CD4-positive, alpha-beta T cell treated with Interleukin-4 for 4 hours (primary cell): ENCODE measurements around the gene SLC9A8.
A peak's percentile ranks its signal among the peaks of the same experiment; 100 is the strongest.

Experiments
- DNase-seq: peaks from one replicate; pipeline ENCODE4 v3.0.0-alpha.2; 2020

Gene SLC9A8

DNA sequence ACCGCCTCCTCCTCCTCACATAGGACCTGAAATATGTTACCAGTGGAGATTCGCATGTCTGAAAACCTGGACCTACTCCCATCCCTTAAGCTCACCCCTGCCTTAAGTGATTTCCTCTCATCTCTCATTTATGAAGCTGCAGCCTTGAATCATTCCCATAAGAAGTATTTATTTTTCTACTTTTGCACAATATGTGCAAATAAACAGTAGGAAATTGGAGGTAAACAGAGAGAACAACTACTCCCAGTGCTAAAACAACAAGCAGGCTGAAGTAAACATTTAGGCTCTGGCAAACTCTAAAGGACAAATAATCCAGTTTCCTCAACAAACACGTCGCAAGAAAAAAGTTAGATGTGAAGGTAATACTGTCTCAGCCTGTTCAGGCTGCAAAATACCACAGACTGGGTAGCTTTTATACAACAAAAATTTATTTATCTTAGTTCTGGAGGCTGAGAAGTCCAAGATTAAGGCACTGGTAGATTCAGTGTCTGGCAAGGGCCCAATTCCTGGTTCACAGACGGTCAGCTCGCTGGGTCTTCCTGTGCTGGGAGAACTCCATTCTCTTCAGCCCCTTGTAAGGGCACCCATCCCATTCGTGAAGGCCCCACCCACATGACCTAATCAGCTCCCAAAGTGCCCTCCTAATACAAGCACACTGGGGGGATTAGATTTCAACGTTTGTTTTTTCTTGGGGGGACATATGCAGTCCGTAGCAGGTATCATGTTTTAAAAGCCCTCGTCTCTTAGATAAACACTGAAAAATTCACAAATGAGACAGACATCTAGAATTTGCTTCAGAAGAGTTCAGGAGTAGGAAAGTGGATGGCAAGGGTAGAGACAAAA lies 87.1 kb downstream of the SLC9A8 start:
- no peak for DNase-seq

DNA sequence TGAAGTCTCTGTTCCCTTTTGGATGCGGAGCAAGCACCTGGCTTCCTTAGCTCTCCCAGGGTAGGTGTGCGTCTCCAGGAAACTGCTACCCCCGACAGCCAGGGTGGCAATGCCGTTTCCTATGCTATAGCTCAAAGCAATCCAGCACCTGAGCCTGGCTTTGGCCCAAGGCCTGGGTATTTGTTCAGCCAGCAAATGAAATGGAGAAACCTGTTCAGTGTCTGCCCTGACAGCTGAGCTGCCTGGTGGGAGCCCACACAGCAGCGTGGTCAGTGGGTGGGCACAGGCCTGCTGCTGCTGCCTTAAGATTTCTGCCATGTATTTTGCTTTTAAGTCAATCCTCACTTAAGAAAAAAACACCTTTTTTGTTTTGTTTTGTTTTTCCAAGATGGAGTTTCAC lies 89.0 kb downstream of the SLC9A8 start:
- DNase-seq = no peak

DNA sequence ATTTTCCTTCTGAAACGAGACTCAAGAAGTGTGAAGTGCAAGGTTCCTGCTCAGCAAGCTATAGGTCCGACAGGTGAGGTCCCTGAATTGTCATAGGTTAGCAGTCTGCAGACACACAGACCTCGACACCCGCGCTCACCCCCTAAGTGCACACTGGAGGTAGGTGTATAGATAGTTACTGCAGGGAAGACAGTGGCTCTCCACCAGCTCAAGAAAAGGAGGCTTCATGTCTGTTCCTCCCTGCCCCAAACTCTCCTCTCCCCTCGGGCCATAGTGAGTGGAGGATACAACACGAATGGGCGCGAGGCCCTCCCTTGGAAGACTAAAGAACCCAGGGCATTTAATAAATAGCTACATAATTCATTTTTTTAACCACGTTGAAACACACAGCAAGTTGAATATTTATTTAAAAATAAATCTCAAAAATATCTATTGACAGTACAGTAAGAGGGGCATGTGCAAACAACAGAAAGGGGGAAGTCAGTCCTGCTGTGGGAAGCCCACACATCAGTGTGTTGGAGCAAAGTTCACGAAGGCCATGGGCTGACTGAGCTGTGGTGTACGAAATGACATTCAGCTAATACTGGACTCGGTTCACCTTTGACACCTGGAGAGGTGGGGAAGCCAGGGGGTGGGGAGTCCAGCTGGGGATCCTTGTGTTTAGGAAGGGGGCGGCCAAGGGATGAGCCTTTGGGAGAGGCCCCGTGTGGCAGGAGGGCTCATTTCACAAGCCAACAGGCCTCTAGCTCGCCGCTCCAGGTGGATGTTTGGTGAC lies 92.0 kb downstream of the SLC9A8 start:
- DNase-seq = no peak

DNA sequence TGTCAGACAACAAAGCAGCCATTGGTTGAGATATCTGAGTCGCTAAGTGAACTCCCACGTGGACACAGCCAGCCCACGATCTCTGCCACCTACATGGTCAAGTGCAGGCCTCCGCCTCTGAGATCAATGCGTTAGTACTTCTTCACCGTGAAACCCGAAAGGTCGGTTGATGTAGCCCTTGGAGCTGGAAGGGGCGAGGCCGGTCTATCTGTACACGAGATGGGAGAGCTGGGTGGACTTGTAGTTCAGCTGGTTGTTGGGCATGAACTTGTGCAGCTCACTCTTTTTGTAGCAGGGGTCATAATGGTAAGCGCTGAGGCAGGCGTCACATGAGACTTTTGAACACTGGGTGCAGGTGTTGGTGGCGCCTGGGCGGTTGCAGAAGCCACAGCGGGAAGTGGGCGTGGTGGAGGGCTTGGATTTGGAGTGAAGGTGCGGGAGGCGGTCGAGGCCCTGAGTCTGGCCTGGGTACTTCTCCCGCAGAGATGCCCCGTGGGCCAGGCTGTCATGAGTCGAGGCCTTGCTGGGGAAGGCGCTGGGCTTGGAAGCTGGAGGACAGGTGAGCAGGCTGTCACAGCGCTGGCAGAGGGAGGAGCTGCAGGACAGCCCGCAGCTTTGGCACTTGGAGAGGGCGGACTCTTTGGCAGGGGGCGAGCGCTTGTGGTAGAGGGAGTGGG lies 92.9 kb downstream of the SLC9A8 start:
- DNase-seq = no peak

DNA sequence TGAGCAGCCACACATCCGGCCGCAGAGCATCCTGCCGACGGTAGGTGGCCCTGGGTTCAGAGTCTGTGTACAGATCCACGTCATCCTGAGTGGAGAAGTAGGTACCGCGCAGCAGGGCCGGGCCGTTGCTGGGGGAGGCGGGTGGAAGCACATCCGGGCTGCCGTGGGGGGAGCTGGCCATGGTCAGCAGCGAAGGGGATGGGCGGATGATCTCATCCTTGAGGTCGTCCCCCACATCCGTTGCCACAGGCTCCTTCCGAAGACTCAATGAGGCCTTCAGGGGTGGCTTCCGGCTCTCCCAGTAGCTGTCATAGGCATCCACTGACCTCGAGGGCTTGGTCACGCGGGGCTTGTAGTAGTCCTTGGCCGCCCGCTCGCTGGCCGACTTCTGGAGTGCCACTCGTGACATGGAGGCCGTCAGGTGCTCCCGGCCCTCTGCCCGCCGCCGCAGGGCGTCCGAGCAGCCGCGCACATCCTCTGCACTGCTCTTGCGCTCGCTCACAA lies 93.5 kb downstream of the SLC9A8 start:
- no peak for DNase-seq

DNA sequence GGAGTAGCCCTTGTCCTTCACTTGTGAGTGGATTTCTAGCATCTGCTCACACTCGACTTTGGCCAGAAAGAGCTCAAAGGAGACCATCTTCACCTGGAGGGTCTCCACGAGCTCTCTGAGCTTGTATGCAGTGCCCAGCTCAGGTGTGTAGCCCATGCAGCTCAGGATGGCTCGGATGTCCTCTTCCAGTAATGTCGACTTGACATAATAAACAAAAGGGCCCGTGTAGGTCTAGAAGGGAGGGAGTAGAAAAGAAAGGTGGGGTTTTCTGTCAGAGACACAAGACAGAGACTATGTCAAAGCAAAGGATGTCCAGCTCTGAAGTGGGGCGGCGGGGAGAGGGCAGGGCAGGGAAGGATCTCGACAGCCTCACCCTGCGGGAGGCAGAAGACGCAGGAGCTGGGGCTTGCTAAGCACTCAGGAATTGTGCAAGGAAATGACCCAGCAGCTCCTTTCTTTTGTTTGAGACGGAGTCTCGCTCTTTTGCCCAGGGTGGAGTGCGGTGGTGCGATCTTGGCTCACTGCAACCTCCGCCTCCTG lies 94.1 kb downstream of the SLC9A8 start:
- DNase-seq = no peak

DNA sequence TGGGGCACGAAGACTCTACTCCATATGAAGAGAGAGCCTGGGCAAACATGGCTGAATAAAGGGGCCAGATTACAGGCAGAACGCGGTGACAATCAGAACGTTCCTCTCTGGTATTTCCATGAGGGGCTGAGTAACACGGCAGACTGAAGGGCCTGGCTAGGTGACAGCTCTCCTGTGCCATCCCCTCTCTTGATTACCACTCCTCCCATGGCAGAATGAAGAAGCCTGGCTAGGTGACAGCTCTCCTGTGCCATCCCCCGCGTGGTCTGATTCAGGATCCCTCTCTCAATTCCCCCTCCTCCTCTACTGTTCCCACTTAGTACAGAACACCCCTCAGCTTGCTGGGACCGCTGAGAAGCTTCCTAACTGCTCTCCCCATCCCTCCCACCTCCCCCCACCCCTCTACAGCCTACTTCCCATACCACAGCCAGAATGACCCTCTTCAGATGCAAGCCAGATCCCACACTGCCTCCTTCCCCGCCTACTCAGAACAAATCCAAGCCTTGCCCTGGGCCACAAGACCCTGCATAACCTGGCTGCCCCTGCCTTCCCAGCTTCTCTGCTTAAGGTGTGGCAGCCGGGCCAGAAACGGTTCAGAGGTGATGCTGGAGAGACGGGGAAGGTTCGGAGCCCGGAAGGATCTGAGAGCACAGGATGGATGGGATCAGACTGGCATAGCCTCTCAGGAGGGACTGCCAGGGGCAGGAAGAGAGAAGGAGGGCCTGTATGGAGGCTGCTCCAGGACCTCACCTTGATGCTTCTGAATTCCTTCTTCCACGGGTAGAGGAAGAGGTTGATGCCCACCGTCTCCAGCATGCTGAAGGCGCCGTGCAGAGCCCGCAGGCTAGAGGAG lies 95.0 kb downstream of the SLC9A8 start:
- no peak for DNase-seq

DNA sequence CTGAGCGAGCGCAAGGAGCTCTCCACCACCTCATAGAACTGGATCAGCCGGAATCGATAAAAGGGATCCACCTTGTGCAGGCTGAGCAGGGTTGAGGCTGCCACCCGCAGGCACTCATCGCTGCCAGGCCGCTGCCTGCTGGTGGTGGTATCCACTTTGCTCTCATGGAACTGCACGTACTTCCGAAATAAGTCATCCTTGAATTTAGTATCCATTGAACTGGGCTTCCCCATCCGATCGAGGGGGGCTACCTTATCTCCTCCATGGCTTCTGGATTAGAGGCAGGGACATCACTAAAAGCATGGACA lies 95.6 kb downstream of the SLC9A8 start:
- no peak for DNase-seq

DNA sequence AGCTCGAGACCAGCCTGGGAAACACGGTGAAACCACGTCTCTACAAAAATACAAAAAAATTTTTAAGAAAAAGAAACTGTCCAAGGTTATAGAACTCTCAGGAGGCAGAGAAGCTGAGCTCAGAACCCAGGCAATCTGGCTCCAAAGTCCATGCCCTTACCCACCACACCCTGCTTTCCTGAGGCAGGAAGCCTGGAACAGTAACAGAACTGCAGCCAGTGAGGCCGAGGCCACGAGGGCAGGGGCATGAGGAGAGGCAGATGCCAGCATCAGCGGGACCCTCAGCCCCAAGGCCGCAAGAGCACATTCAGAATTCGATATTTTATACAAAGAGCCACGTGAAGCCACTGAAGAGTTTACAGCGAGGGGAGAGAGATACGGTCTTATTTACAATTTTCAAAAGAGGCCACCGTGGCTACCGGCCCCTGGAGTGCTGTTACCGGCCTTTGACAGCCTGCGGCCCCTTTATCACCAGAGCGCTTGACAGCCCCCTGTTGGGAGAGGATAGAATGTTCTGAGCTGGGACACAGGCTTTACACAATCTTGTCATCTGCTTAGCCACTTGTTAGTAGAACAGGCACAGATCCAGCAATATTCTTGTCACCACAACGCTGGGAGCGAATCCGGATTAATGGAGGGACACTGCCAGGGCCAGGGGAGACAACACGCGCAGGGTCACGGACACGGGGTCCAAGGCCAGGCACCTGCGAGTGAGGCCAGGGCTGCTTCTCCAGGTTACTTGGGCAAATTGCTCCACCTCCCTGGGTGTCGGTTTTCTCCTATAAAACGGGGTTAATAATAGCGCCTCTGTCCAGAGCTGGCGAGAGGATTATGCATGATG lies 97.1 kb downstream of the SLC9A8 start:
- no peak for DNase-seq

DNA sequence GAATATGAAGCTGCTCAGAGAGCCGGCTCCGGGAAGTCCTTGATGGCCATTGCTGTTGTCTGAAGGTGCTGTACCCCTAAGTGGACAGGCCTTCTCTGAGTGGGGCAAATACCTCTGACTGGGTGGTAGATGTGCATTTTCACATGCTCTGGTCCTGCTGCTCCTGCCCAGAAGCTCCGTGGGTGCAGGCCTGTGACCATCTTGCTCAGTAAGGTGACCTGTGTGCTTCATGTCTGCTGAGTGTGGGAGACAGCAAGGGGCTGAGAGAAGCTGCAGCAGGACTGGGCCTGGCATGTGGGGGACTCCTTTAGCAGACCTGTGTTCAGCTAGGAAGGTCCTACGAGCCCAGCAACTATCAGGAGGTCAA lies 97.7 kb downstream of the SLC9A8 start:
- DNase-seq = no peak

DNA sequence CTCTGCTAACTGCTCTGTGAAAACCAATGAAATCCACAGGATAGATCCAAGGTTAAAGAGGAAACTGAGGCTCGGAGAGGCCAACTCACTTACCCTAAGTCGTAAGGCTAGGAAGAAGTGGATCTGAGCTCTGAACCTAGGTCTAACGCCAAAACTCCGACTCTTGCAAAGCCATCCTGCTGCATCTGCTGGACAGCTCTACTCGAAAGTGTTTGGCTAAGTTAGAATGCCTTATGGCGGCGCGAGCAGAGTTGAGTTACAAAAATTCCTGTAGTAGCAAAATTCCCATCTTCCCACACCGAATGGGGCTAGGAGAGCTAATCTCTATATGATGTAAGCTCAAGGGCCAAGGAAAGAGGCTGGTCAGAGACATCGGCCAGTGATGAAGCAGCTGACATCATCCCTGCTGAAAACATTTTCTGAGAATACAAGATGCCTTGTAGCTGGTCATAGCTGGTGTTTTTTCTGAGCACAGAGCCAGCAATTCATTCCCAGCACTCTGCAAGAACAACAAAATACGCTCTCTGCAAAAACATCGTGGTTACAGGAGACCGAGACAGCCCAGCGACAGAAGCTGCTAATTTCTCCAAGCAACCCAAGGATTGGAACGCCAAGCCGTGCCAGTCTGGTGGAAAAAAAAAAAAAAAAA lies 100.9 kb downstream of the SLC9A8 start:
- no peak for DNase-seq

DNA sequence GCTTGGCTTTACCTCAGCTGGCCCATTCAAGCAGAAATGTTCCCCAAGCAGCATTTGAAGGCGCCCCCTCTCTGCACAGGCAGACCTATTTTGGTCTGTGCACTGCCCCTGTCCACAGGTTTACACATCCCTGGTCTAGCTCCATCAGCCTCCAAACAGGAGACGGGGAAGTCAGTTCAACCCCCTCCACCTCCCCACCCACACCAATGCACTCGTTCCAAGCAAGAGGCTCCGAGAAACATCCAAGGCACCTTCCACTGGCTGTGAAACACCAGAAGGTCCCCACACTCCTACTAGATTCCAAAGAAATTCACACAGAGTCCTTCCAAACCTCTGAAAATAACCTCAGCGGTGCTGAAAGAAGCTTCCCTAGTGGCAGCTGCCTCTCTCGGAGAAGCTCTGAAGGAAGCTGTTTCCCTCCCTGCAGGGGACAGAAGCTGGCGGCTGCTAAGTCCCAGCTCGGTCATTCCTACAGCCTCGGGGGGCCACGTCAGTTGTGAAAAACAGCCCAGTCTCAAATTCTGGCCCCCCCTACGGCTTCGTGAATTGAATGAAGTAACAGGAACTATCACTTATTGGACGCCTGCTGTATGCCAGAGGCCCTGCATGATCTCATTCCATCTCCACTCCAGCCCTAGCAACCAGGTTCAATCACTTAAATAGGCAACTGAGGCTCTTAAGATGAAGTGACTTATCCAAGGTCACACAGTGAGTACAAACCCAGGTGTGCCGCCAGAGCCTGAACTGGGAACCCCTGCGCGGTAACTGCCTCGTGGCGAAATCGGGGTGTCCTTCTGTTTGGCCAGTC lies 101.9 kb downstream of the SLC9A8 start:
- DNase-seq = peak; percentile 8

DNA sequence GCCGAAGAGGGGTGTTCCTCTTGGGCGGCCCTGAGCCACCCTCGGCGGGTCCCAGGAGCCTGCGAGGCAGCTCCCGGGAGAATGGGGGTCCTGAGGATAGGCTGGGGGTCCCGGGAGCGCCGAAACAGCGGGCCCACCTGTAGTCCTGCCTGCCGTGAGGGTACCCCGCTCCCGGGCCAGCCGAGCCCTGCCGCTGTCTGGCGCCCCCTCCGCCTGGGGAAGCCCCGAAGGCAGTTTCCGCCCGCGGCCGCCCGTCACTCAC lies 102.4 kb downstream of the SLC9A8 start:
- DNase-seq = no peak

DNA sequence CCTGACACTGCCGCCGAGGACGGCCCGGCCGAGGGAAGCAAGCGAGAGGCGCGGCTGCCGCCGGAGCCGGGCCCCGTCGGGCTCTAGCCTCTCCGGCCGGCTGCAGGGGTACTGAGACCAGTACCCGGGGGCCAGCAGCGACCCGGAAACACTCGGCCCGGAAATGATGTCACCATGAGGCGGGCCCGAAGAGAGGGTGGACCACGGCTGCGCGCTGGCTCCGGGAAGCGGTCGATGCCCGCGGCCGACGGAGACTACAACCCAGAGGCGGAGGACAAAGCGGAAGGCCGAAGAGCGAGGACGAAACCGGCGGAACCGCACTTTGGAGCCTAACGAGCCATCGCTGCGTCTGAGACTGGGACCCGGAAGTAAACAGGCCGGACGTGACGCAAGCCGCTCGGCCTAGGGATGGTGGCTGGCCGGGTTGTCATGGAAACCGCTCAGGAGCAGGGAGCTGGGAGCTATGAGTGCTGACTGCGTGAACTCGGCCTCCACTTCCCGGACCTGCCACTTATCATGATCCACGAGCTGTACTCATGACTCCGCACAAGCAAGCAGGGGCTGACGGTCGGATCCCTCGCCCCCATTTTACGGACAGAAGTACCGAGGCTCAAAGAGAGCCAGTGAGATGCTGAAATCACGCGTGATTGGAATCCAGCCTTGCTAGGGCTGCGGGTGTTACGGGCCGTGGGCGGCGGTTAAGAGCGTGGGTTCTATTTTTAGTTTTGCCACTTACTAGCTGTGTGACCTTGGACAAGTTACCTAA lies 102.9 kb downstream of the SLC9A8 start, which contains the start of gene SPATA2:
Gene SPATA2 (minus strand): TSS at position 150 of the 766 bp plus-strand sequence. CDS start 7,039 bp downstream, outside the sequence.
- peak; percentile 90 for DNase-seq

DNA sequence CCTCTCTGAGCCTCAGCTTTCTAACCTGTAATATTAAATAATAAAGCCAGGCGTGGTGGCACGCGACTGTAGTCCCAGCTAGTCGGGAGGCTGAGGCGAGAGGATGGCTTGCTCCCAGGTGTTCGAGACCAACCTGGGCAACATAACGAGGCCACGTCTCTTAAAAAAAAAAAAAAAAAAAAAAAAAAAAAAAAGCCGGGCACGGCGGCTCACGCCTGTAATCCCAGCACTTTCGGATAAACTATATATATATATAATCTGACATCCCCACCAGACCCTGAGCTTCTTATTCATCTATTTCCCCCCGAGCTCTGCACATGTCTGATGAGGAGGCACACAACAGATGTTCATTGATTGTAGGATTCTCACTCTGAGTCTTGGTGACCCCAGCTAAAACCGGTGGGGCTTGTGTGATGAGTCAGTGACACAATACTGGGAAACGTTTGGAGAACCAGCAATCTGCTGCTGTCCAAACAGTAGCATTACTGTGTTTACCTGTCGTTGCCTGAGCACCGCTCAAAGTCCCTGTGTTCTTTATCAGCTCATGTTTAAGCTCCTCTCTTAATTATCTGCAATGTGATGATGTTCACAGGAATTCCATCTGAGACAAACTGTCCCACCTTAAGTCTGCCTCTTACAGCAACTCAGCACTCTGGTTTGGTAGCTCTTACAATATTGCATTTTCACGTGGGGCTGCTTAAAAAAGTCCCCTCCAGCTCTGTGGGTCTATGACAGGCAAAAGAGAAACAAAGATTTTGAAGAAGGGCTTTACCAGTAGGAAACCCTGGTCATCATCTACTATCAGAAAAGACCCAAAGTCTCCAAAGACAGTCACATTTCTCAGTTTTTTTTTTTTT lies 103.7 kb downstream of the SLC9A8 start:
- no peak for DNase-seq

DNA sequence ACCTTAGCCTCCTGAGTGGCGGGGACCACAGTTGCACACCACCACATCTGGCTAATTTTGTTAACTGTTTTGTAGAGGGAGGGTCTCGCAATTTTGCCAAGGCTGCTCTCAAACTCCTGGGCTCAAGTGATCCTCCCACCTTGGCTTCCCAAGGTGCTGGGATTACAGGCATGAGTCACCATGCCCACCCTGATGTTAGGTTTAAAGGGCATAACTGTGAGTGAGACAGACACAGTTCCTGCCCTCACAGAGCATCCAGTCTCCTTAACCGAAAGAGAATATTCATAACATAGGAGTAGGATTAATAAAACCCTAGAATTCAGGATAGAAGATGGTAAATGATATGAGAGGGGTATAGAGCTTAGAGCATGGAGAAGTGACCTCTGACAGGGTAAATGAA lies 105.8 kb downstream of the SLC9A8 start:
- DNase-seq = no peak

DNA sequence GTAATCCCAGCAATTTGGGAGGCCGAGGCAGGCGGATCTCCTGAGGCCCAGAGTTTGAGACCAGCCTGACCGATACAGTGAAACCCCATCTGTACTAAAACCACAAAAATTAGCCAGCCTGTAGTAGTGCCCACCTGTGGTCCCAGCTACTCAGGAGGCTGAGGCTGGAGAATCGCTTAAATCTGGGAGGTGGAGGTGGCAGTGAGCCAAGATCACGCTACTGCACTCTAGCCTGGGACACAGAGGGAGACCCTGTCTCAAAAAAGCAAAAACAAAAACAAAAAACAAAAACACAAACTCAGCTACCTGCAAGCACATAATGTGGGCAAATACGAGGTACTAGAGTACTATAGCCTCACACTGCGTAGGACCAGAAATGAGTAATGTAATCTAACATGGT lies 106.4 kb downstream of the SLC9A8 start:
- DNase-seq = no peak

DNA sequence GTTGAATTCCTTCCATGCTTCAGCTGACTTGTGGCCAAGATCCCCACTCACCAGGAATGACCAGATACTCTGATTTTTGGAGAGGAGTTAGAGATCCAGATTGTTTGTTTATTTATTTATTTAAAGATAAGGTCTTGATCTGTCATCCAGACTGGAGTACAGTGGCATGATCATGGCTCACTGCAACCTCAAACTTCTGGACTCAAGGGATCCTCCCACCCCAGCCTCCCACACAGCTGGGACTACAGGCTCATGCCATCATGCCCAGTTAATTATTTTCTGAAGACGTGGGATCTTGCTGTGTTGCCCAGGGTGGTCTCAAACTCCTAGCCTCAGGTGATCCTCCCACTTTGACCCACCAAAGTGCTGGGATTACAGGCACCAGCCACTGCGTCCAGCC lies 106.8 kb downstream of the SLC9A8 start:
- DNase-seq = no peak

DNA sequence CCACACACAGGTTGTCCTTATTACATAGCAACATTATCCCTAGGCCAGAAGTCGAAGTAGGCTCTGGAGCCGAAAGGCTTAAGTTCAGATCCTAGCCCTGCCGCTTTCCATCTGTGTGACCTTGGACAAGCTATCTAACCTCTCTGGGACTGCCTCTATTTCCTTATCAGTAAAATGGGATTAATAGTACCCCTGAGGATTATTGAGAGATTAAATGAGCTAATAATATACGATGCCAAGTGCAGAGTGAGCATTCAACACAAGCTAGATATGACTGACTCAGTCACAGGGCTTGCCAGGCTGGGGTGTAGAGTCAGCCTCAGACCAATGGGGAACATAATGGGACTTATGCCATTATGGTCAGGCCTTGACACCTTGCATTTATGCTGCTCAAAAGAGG lies 111.6 kb downstream of the SLC9A8 start:
- DNase-seq = no peak
